HEK293T (cell line): ENCODE results near the gene TXNRD2.

Experiments used
- CTCF ChIA-PET: fragments of 350-600 bp; formaldehyde crosslinking; extraction: SDS; loops from one replicate; lab custom pipeline; 2021; ENCODE audit warnings: antibody characterized with exemption, inconsistent platforms; lab: Yijun Ruan, JAX
- POLR2A ChIA-PET: fragments of 350-600 bp; formaldehyde crosslinking; extraction: SDS; loops from one replicate; lab custom pipeline; 2020; ENCODE audit warnings: antibody characterized with exemption, inconsistent platforms; lab: Yijun Ruan, JAX
- DNase-seq: peaks from one replicate; pipeline ENCODE4 v3.0.0; 2012; ENCODE audit warnings: mixed read lengths; ENCODE audit errors: extremely low spot score
- ARNT ChIP-seq: fragments of 450-650 bp; IDR thresholded peaks from 2 replicates; pipeline ENCODE4 v1.6.1; 2017; ENCODE audit warnings: mild to moderate bottlenecking
- BHLHE40 ChIP-seq: fragments of 450-650 bp; IDR thresholded peaks from 2 replicates; pipeline ENCODE4 v1.6.1; 2016; ENCODE audit warnings: mild to moderate bottlenecking, moderate library complexity, borderline replicate concordance
- CTBP1 ChIP-seq: fragments of 450-650 bp; IDR thresholded peaks from 2 replicates; pipeline ENCODE4 v1.6.1; 2016; ENCODE audit warnings: borderline replicate concordance
- ELF4 ChIP-seq: fragments of 450-650 bp; IDR thresholded peaks from 2 replicates; pipeline ENCODE4 v1.6.1; 2017; ENCODE audit warnings: antibody characterized with exemption
- FOXA1 ChIP-seq: fragments of 450-650 bp; IDR thresholded peaks from 2 replicates; pipeline ENCODE4 v1.6.1; 2016; ENCODE audit warnings: mild to moderate bottlenecking
- FOXK2 ChIP-seq: fragments of 450-650 bp; IDR thresholded peaks from 2 replicates; pipeline ENCODE4 v1.6.1; 2016; ENCODE audit warnings: mild to moderate bottlenecking
- FOXM1 ChIP-seq: fragments of 450-650 bp; IDR thresholded peaks from 2 replicates; pipeline ENCODE4 v1.6.1; 2017; ENCODE audit warnings: mild to moderate bottlenecking, borderline replicate concordance
- HDGF ChIP-seq: fragments of 450-650 bp; IDR thresholded peaks from 2 replicates; pipeline ENCODE4 v1.6.1; 2017; ENCODE audit warnings: antibody characterized with exemption, borderline replicate concordance
- L3MBTL2 ChIP-seq: fragments of 450-650 bp; conservative IDR thresholded peaks from 2 replicates; pipeline ENCODE4 v1.6.1; 2016; ENCODE audit warnings: mild to moderate bottlenecking
- LEF1 ChIP-seq: fragments of 450-650 bp; IDR thresholded peaks from 2 replicates; pipeline ENCODE4 v1.6.1; 2017; ENCODE audit warnings: mild to moderate bottlenecking, borderline replicate concordance
- NFRKB ChIP-seq: fragments of 450-650 bp; IDR thresholded peaks from 2 replicates; pipeline ENCODE4 v1.6.1; 2016; ENCODE audit warnings: mild to moderate bottlenecking, moderate library complexity
- SP1 ChIP-seq: fragments of 450-650 bp; IDR thresholded peaks from 2 replicates; pipeline ENCODE4 v1.6.1; 2017
- SUZ12 ChIP-seq: fragments of 450-650 bp; IDR thresholded peaks from 2 replicates; pipeline ENCODE4 v1.6.1; 2016; ENCODE audit warnings: mild to moderate bottlenecking
- TARDBP ChIP-seq: fragments of 450-650 bp; IDR thresholded peaks from 2 replicates; pipeline ENCODE4 v1.6.1; 2016
- ZNF384 ChIP-seq: fragments of 450-650 bp; IDR thresholded peaks from 2 replicates; pipeline ENCODE4 v1.6.1; 2016
- TF ChIP-seq, protein P1 (sequence below): fragments of 450-650 bp; IDR thresholded peaks from 2 replicates; pipeline ENCODE4 v1.6.1; 2016

The TXNRD2 gene

DNA sequence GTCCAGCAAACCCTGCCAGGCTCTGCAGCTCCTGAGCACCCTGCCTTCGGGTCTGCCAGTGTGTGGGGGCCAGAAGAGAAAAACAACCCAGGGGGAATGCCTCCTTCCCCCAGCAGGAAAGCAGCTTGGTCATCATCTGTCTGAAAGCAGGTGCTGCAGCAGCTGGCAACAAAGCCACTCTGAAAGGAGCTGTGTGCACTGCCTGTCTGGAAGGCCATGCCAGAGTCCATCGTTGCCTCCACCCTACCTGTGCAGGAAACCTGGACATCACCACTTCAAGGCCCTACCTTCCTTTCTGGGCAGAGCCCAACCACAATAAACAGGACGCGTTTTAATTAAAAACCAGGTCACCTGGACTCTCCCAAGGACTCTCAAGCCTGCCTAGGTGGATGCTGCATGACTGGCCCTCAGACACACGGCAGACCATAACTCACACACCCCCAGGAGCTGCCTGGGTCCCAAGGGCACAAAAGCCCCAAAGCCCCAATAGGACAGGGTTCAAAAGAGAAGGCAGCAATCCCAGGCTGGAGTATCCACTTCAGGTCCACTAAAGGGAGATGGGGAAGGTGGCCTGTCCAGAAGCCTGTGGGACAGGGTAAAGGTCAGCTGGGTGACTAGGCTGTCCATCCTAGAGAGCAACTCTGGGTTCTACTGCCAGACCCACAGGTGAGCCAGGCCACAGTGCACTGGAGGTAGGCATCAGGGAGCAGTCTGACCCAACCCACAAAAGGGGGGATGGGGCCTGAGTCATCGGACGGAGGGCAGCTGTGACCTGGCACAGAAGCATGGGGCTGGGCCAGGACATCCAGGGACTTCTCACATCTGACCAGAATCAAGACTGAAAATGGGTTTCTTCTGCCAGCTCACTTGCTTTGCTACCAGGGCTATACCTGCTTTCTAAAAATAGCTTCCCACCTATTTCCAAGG lies 93.1 kb downstream of the TXNRD2 start:
- DNase-seq, result peak; percentile 8
- CTCF ChIA-PET, result no interaction called here
- POLR2A ChIA-PET, result no interaction called here
- TF ChIP-seq TARDBP (no peak), CTBP1 (no peak)

DNA sequence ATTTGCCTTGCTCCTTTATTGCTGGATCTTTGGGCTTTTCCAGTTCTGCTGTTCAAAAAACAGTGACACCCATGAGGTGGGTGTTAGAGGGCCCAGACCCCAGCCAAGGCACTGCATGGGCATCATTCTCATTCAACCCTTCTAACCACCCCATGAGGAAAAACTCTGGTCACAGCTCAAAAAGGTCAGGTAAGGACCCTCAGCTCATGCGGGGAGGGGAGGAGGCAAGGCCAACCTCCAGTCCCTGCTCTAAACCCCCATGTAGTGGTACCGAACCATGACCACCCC lies 94.3 kb downstream of the TXNRD2 start:
- DNase-seq, result no peak
- TF ChIP-seq FOXA1 (no peak), FOXK2 (no peak)
- POLR2A ChIA-PET, result interaction anchor here (2.6 kb wide), 1 partner anchor 8 kb away, joined by 14 read pairs; the partner anchor contains the start of genes GNB1L and RTL10
- CTCF ChIA-PET, result no interaction called here

DNA sequence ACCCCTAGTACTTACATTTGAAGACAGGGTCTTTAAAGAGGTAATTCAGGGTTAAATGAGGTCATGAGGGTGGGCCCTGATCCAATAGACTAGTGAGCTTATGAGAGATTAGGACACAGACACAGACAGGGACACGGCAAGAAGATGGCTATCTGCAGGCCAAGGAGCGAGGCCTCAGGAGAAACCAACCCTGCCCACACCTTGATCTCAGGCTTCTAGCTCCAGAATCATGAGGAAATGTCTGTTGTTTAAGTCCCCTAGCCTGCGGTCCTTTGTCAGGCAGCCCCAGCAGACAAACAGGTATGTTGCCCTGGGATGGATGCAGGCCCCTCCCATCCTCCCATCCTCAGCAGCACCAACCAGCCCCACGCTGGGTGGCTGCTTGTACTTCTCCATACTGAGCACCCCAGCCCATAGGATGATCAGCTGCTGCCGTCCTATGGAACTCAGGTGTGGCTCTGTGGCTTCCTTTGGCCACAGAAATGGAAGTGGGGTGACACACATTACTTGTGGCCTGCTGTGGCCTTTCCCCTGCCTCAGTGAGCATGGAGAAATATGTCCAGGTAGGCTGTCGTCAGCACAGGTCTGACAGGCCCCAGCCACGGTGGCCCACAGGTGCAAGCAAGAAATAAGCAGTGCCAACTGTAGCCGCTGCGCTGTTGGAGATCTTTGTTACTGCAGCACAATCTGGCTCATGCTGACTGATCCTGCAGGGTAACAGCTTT lies 94.8 kb downstream of the TXNRD2 start:
- ChIA-PET POLR2A (interaction anchor here (2.6 kb wide), 1 partner anchor 9 kb away, joined by 14 read pairs; the partner anchor contains the start of genes GNB1L and RTL10), CTCF (no interaction called here)
- no peak for DNase-seq
- TF ChIP-seq LEF1, result no peak
- no peak for TF ChIP-seq NFRKB
- TF ChIP-seq, protein P1, sequence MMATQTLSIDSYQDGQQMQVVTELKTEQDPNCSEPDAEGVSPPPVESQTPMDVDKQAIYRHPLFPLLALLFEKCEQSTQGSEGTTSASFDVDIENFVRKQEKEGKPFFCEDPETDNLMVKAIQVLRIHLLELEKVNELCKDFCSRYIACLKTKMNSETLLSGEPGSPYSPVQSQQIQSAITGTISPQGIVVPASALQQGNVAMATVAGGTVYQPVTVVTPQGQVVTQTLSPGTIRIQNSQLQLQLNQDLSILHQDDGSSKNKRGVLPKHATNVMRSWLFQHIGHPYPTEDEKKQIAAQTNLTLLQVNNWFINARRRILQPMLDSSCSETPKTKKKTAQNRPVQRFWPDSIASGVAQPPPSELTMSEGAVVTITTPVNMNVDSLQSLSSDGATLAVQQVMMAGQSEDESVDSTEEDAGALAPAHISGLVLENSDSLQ, result no peak
- TF ChIP-seq SUZ12, result no peak
- TF ChIP-seq FOXK2, result no peak
- no peak for TF ChIP-seq HDGF
- no peak for TF ChIP-seq TARDBP
- TF ChIP-seq ARNT, result no peak
- no peak for TF ChIP-seq CTBP1
- TF ChIP-seq ZNF384, result no peak
- TF ChIP-seq FOXA1, result no peak
- TF ChIP-seq FOXM1, result no peak
- TF ChIP-seq L3MBTL2, result no peak
- no peak for TF ChIP-seq ELF4

DNA sequence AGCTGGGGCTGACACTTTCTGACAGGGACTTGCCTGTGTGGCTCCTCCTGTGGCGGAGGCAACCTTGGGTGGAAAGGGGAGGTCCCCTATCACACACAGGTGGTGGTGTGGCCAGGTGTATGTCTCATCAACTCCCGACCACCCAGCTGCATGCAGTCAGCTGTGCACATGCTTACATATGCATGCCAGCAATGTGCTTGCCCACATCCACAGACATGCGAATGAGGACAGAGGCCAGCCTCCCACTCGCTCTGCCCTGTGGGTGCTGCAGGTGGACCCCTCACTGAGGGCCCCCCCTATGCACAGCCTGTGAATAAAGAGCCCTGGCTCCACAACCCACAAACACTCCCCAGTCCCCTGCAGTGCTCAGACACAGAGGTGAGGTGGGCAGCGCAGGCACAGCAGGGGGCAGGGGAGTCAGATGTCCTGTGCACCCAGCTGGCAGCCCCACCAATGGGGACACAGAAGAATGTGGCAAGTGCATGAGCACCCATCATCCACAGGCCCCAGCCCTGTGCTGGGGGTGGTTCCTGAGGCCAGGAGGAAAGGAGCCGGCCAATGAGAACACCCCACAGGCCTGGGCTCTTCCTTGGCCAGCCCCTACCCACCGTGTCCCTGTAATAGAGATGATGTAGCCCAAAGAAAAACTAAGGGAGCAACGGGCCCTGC lies 96.4 kb downstream of the TXNRD2 start:
- POLR2A ChIA-PET, result interaction anchor here (0.5 to 2.6 kb wide), 2 partner anchors 10 to 153 kb away, joined by 3 to 14 read pairs; partner anchors contain the start of genes GNB1L and RTL10
- no peak for DNase-seq
- CTCF ChIA-PET, result no interaction called here
- TF ChIP-seq TARDBP, result no peak

DNA sequence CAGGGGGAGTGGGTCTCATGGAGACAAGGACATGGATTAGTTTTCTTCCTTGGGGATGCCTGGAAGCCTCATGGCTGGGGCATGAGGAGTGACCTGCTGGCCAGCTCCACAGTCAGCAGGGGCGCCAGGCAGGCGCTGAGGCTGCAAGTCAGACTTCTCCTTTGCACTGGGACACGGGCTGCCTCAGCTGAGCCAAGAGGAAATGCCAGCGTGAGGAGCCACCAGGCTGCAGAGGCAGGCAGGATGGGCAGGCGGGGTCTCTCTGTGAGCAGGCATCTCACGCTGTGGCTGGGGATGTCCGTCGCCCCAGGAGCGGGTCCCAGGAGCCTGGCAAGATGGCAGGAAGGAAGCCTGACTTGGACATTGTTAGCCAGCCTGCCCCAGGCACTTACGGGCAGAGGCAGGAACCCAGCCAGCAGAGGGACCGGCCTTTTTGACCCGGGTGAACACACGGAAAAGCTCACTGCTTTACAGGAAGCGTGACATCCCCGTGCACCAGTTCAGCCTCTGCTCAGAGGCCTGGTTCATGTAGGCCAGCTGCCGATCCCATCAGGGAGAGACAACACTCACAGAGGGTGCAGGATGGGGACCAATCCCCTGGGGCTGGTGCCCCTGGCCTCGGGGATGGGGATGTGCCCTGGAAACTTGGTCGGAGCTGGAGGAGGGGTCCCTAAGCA lies 97.1 kb downstream of the TXNRD2 start:
- TF ChIP-seq ARNT (no peak), ELF4 (no peak), HDGF (no peak), LEF1 (no peak), SP1 (no peak), FOXK2 (no peak), CTBP1 (no peak), SUZ12 (no peak), L3MBTL2 (no peak), FOXM1 (no peak), TARDBP (no peak), ZNF384 (no peak), NFRKB (no peak), BHLHE40 (no peak), FOXA1 (no peak)
- TF ChIP-seq, protein P1, result no peak
- ChIA-PET CTCF (no interaction called here), POLR2A (interaction anchor here (0.5 kb wide), 1 partner anchor 153 kb away, joined by 3 read pairs; no protein-coding TSS in a partner anchor)
- DNase-seq, result no peak

DNA sequence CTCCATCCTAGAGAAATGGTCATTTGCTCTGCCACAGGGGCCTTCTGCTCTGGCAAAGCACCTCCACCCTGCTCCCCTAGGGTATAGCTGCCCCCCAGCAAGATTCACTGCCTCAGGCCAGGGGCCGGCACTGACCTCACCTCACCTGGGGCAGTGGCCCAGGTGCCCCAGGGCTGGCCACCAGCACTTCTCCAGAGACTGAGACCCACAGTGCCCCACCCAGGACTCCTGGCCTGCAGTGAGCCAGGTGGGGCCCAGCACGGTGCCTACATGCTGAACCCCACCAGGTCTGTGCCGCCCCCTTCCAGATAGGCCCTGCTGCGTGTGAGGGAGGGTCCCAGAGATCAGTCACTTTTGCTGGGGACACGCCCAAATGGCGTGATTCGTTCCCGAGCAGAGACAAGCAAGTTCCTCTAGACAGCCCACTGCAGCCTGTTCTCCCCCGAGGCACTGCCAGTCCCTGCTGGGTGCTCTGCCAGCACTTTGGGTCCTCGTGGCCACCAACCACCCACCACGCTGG lies 97.7 kb downstream of the TXNRD2 start:
- no peak for DNase-seq
- POLR2A ChIA-PET, result interaction anchor here (1.9 kb wide), 1 partner anchor 11 kb away, joined by 15 read pairs; the partner anchor contains the start of genes GNB1L and RTL10
- CTCF ChIA-PET, result no interaction called here
- TF ChIP-seq CTBP1 (no peak), ARNT (no peak), TARDBP (no peak), FOXM1 (no peak), SP1 (no peak), FOXK2 (no peak), ZNF384 (no peak), FOXA1 (no peak), NFRKB (no peak), L3MBTL2 (no peak), ELF4 (no peak), SUZ12 (no peak), BHLHE40 (no peak), LEF1 (no peak), HDGF (no peak)
- TF ChIP-seq, protein P1, result no peak
